Panc1 (cell line): Measurements from ENCODE around the gene NOS1AP. TPM values are rescaled to one million over a fixed set of nuclear protein-coding genes. Genes with fewer than 3 reads are reported as not detected.

ENCODE experiments used
- ATAC-seq: fragments of 200-7000 bp; cut with Tn5 transposase; 2 replicates; pipeline ENCODE4 v1.9.1; 2020; ENCODE audit warnings: mild to moderate bottlenecking, moderate library complexity
- BruUV-seq: library from RNA; stranded (reverse); fragments of 400-500 nt; replicated peaks from 2 replicates; lab custom pipeline; 2021; lab: Mats Ljungman, UMichigan
- CTCF ChIA-PET: fragments of 300-600 bp; sonication (Branson Sonifier 250); formaldehyde crosslinking; loops from one replicate; lab custom pipeline; 2022; ENCODE audit warnings: antibody characterized with exemption; lab: Charles Lee
- POLR2A ChIA-PET: fragments of 300-600 bp; sonication (Branson Sonifier 250); formaldehyde crosslinking; loops from one replicate; lab custom pipeline; 2022; ENCODE audit warnings: antibody characterized with exemption; lab: Charles Lee
- DNase-seq: peaks from one replicate; pipeline ENCODE4 v3.0.0-alpha.2; 2010; ENCODE audit warnings: low read depth, low spot score
- H3K27ac ChIP-seq: 2 replicates; pipeline ENCODE4 v1.5.1; 2011; ENCODE audit warnings: mild to moderate bottlenecking, low read length, inconsistent platforms
- H3K27me3 ChIP-seq: fragments of 200-500 bp; sonication (Bioruptor generic); 2 replicates; pipeline ENCODE4 v1.6.0; 2014; ENCODE audit warnings: low read length, inconsistent platforms; ENCODE audit not compliant: control insufficient read depth, insufficient read depth
- H3K36me3 ChIP-seq: fragments of 200-500 bp; sonication (Bioruptor generic); 2 replicates; pipeline ENCODE4 v1.5.1; 2014; ENCODE audit warnings: inconsistent platforms, mild to moderate bottlenecking, low read length, moderate library complexity; ENCODE audit not compliant: control insufficient read depth, insufficient read depth
- H3K4me1 ChIP-seq: 2 replicates; pipeline ENCODE4 v1.5.1; 2011; ENCODE audit warnings: inconsistent platforms, mild to moderate bottlenecking, low read length, moderate library complexity; ENCODE audit not compliant: control insufficient read depth, insufficient read depth
- H3K4me3 ChIP-seq, 2 experiments: 2 replicates each; pipeline ENCODE4 v1.5.1; 2011 to 2012; ENCODE audit warnings: low read depth in 2 of 2, low read length in 2 of 2, mild to moderate bottlenecking in 2 of 2, inconsistent platforms in 1 of 2, moderate library complexity in 1 of 2
- H3K9me3 ChIP-seq: fragments of 200-500 bp; sonication (Bioruptor generic); 2 replicates; pipeline ENCODE4 v1.5.1; 2014; ENCODE audit warnings: low read depth, mild to moderate bottlenecking, inconsistent platforms, low read length, moderate library complexity; ENCODE audit not compliant: control insufficient read depth, insufficient read depth
- CTCF ChIP-seq: fragments of 450-650 bp; IDR thresholded peaks from 2 replicates; pipeline ENCODE4 v1.5.1; 2017; ENCODE audit warnings: mild to moderate bottlenecking
- POLR2AphosphoS5 ChIP-seq: IDR thresholded peaks from 2 replicates; pipeline ENCODE4 v1.6.1; 2012; ENCODE audit warnings: mild to moderate bottlenecking, low read depth, low read length, moderate library complexity
- REST ChIP-seq, 2 experiments: IDR thresholded peaks; 2 replicates each; pipeline ENCODE4 v1.6.1; 2011 to 2012; ENCODE audit warnings: low read depth in 2 of 2, control low read depth in 1 of 2, low read length in 1 of 2, mild to moderate bottlenecking in 1 of 2, moderate library complexity in 1 of 2; ENCODE audit not compliant: insufficient read depth in 1 of 2
- SIN3A ChIP-seq: IDR thresholded peaks from 2 replicates; pipeline ENCODE4 v1.6.1; 2012; ENCODE audit warnings: low read depth, mild to moderate bottlenecking, low read length, moderate library complexity, borderline replicate concordance; ENCODE audit not compliant: insufficient read depth
- TCF7L2 ChIP-seq: IDR thresholded peaks from 2 replicates; pipeline ENCODE4 v1.6.1; 2011; ENCODE audit warnings: mild to moderate bottlenecking, low read depth, low read length, inconsistent platforms
- in situ Hi-C: cut with HindIII; loops from 2 replicates; pipeline ENCODE4 v1.10.0; 2016; ENCODE audit warnings: low sequenced_read_pairs, low pct_unique_long_range_greater_than_20kb
- intact Hi-C: fragments of 100-400 bp; cut with micrococcal nuclease; formaldehyde crosslinking; loops from one replicate; pipeline ENCODE4 v1.10.0; 2022; ENCODE audit not compliant: unreplicated experiment
- total RNA-seq: library from RNA; stranded (reverse); gene quantifications from one replicate; pipeline ENCODE4 v1.2.1, GENCODE V29; 2021; ENCODE audit not compliant: unreplicated experiment

Gene NOS1AP
- total RNA-seq, 1 experiment from 2014 or later = 27.9 TPM

GRCh38 chr1:162368451-162368850, 299.0 kb downstream of the NOS1AP start:
- ChIA-PET POLR2A (no interaction called here), CTCF (interaction anchor here (0.5 kb wide), 1 partner anchor 37 kb away, joined by 5 read pairs; no protein-coding TSS in a partner anchor)
- in situ Hi-C loops = no loop called here
- no peak for TF ChIP-seq CTCF
- no peak for TF ChIP-seq POLR2AphosphoS5
- no peak for TF ChIP-seq REST (IDR thresholded peaks at IDR 0.05; ENCODE audit: insufficient read depth in 1 of 2, low read depth in 2 of 2, low read length in 1 of 2)
- TF ChIP-seq SIN3A = no peak
- TF ChIP-seq TCF7L2 = no peak
- ATAC-seq (no peak), DNase-seq (no peak)
- peaks cover 2% of the 10 kb centered on the region; the same call in 1 of the 2 replicates for H3K36me3 ChIP-seq
- no peaks in the 10 kb centered on the region for H3K4me1 ChIP-seq
- BruUV-seq = no TSS peak
- H3K4me3 ChIP-seq = no peak overlapping the region
- intact Hi-C loops = no loop called here
- no peaks in the 10 kb centered on the region for H3K27me3 ChIP-seq
- no peaks in the 10 kb centered on the region for H3K9me3 ChIP-seq
- no peak overlapping the region for H3K27ac ChIP-seq

GRCh38 chr1:162369571-162369970, 300.1 kb downstream of the NOS1AP start:
- in situ Hi-C loops = no loop called here
- DNase-seq (no peak), ATAC-seq (no peak)
- no TSS peak for BruUV-seq
- no peak overlapping the region for H3K4me3 ChIP-seq
- H3K27me3 ChIP-seq = no peaks in the 10 kb centered on the region
- no peak overlapping the region for H3K27ac ChIP-seq
- intact Hi-C loops = no loop called here
- no peaks in the 10 kb centered on the region for H3K4me1 ChIP-seq
- POLR2A ChIA-PET = no interaction called here
- CTCF ChIA-PET = no interaction called here
- H3K36me3 ChIP-seq = peaks cover 2% of the 10 kb centered on the region; the same call in 1 of the 2 replicates
- H3K9me3 ChIP-seq = no peaks in the 10 kb centered on the region
- TF ChIP-seq TCF7L2 (no peak), POLR2AphosphoS5 (no peak), SIN3A (no peak), REST (IDR thresholded peaks at IDR 0.05; ENCODE audit: insufficient read depth in 1 of 2, low read depth in 2 of 2, low read length in 1 of 2) (no peak), CTCF (no peak)
